GM12878 (cell line): Measurements from ENCODE around the gene RBPJL. TPM values are rescaled to one million over a fixed set of nuclear protein-coding genes. Genes with fewer than 3 reads are reported as not detected.

Experiments
- ATAC-seq: fragments of 200-7000 bp; cut with Tn5 transposase; 3 replicates; pipeline ENCODE4 v1.9.1; 2020; ENCODE audit warnings: mild to moderate bottlenecking, moderate library complexity
- BruUV-seq: library from RNA; stranded (reverse); fragments of 400-500 nt; replicated peaks from 2 replicates; lab custom pipeline; 2021; lab: Mats Ljungman, UMichigan
- CTCF ChIA-PET: fragments of 300-600 bp; sonication (Branson Sonifier 250); formaldehyde crosslinking; extraction: SDS; loops from one replicate; lab custom pipeline; 2021; ENCODE audit warnings: inconsistent platforms; lab: Yijun Ruan, JAX
- POLR2A ChIA-PET: fragments of 350-600 bp; formaldehyde crosslinking; extraction: SDS; loops from one replicate; lab custom pipeline; 2021; ENCODE audit warnings: inconsistent platforms; lab: Charles Lee
- RAD21 ChIA-PET: fragments of 300-600 bp; sonication (Branson Sonifier 250); formaldehyde crosslinking; loops from one replicate; lab custom pipeline; 2023; ENCODE audit warnings: antibody characterized with exemption; ENCODE audit not compliant: unreplicated experiment; lab: Charles Lee
- SMC1A ChIA-PET: fragments of 300-600 bp; sonication (Branson Sonifier 250); formaldehyde crosslinking; loops from one replicate; lab custom pipeline; 2023; ENCODE audit not compliant: unreplicated experiment, uncharacterized antibody; lab: Charles Lee
- DNase-seq: peaks from one replicate; pipeline ENCODE4 v3.0.0-alpha.2; 2011; ENCODE audit warnings: low read depth, low spot score
- FAIRE-seq: peaks from 3 replicates; lab custom pipeline; 2011; peaks lifted over from hg19 to GRCh38; lab: Jason Lieb, UNC
- H2AFZ ChIP-seq: 2 replicates; pipeline ENCODE4 v1.6.0; 2011; ENCODE audit warnings: low read depth, low read length, control low read depth; ENCODE audit not compliant: control insufficient read depth
- H3K27ac ChIP-seq: 2 replicates; pipeline ENCODE4 v1.5.1; 2011; ENCODE audit warnings: control low read depth; ENCODE audit not compliant: control insufficient read depth, insufficient read depth
- H3K27me3 ChIP-seq, 2 experiments: replicated peaks in 1 of 2; 2 replicates each; pipeline versions ENCODE4 v1.6.0 to v1.6.1; 2011; ENCODE audit warnings: low read length in 1 of 2; ENCODE audit not compliant: control insufficient read depth in 2 of 2, insufficient read depth in 2 of 2
- H3K36me3 ChIP-seq, 2 experiments: 2 replicates each; pipeline ENCODE4 v1.5.1; 2011; ENCODE audit warnings: low read length in 1 of 2; ENCODE audit not compliant: control insufficient read depth in 2 of 2, insufficient read depth in 2 of 2
- H3K4me1 ChIP-seq: 2 replicates; pipeline ENCODE4 v1.6.1; 2011; ENCODE audit warnings: mild to moderate bottlenecking, low read length, moderate library complexity, mixed read lengths; ENCODE audit not compliant: control insufficient read depth, insufficient read depth
- H3K4me2 ChIP-seq: 2 replicates; pipeline ENCODE4 v1.6.0; 2011; ENCODE audit warnings: control low read depth; ENCODE audit not compliant: control insufficient read depth, insufficient read depth
- H3K4me3 ChIP-seq: fragments of 200-600 bp; sonication (generic); 2 replicates; pipeline ENCODE4 v1.5.1; 2016
- H3K79me2 ChIP-seq: 2 replicates; pipeline ENCODE4 v1.6.0; 2011; ENCODE audit warnings: low read length; ENCODE audit not compliant: control insufficient read depth, insufficient read depth
- H3K9ac ChIP-seq: 2 replicates; pipeline ENCODE4 v1.8.0; 2011; ENCODE audit warnings: low read length, control low read depth, mixed read lengths; ENCODE audit not compliant: control insufficient read depth, insufficient read depth
- H3K9me3 ChIP-seq: replicated peaks from 3 replicates; pipeline ENCODE4 v1.5.1; 2011; ENCODE audit warnings: mild to moderate bottlenecking, low read length; ENCODE audit not compliant: control insufficient read depth, insufficient read depth
- H4K20me1 ChIP-seq: 2 replicates; pipeline ENCODE4 v1.6.0; 2011; ENCODE audit not compliant: control insufficient read depth, insufficient read depth
- ATF7 ChIP-seq: fragments of 450-650 bp; IDR thresholded peaks from 2 replicates; pipeline ENCODE4 v1.6.1; 2016; ENCODE audit warnings: low read depth, mild to moderate bottlenecking
- EP300 ChIP-seq, 2 experiments: fragments of 150-350 bp in 1 of 2; IDR thresholded peaks; 2 replicates each; pipeline ENCODE4 v1.6.1; 2011 to 2012; ENCODE audit warnings: low read depth in 2 of 2, low read length in 2 of 2, borderline replicate concordance in 1 of 2, improper control_type of control experiment in 1 of 2, inconsistent platforms in 1 of 2; ENCODE audit not compliant: control insufficient read depth in 1 of 2
- IRF4 ChIP-seq: IDR thresholded peaks from 2 replicates; pipeline ENCODE4 v1.6.1; 2011; ENCODE audit warnings: low read depth, low read length
- KDM1A ChIP-seq: fragments of 200-600 bp; sonication (generic); IDR thresholded peaks from 2 replicates; pipeline ENCODE4 v1.6.1; 2016; ENCODE audit warnings: borderline replicate concordance
- RFX5 ChIP-seq: IDR thresholded peaks from 2 replicates; pipeline ENCODE4 v1.6.1; 2011; ENCODE audit warnings: low read depth, low read length, improper control_type of control experiment
- WRNIP1 ChIP-seq: IDR thresholded peaks from 2 replicates; pipeline ENCODE4 v1.6.1; 2011; ENCODE audit warnings: low read depth, low read length, improper control_type of control experiment, borderline replicate concordance
- YY1 ChIP-seq: IDR thresholded peaks from 2 replicates; pipeline ENCODE4 v1.6.1; 2011; ENCODE audit warnings: low read depth, mild to moderate bottlenecking, low read length
- ZNF24 ChIP-seq: fragments of 450-650 bp; IDR thresholded peaks from 2 replicates; pipeline ENCODE4 v1.6.1; 2017; ENCODE audit warnings: antibody characterized with exemption, mild to moderate bottlenecking
- ZNF622 ChIP-seq: fragments of 450-650 bp; IDR thresholded peaks from 2 replicates; pipeline ENCODE4 v1.6.1; 2017; ENCODE audit warnings: mild to moderate bottlenecking, inconsistent platforms
- WGBS: methylation state at CpG from one replicate; pipeline ENCODE4 v1.1.6; 2016; ENCODE audit warnings: low lambda C conversion rate; ENCODE audit not compliant: insufficient replicate concordance, insufficient coverage; ENCODE audit errors: missing lambda C conversion rate; 5-methylcytosine and 5-hydroxymethylcytosine counted together
- in situ Hi-C: fragments of 300-500 bp; cut with MboI; formaldehyde crosslinking; loops from 9 replicates; pipeline ENCODE4 v1.14.3; 2018; ENCODE audit warnings: mixed read lengths
- intact Hi-C: fragments of 100-400 bp; cut with micrococcal nuclease; formaldehyde crosslinking; loops from one replicate; pipeline ENCODE4 v1.14.2; 2022; ENCODE audit not compliant: unreplicated experiment
- polyA plus RNA-seq, 11 experiments: library from polyadenylated mRNA; depleted of rRNA in 4 of 11; unstranded in 6 of 11; stranded (reverse) in 5 of 11; fragments of >200 nt; fragmentation: Nextera tagmentation in 4 of 11; fragmentation: Illumina TruSeq in 1 of 11; extraction: Ambion mirVana in 4 of 11; extraction: Trizol in 1 of 11; gene quantifications; 1 replicate in 1 of 11; 2 replicates in 10 of 11; pipeline versions ENCODE4 v1.2.1 to v1.2.3, GENCODE V29; 2011 to 2016; ENCODE audit warnings: inconsistent platforms in 2 of 11, missing spikeins in 2 of 11, low read depth in 1 of 11
- total RNA-seq, 4 experiments: library from RNA; depleted of rRNA in 3 of 4; stranded (reverse); fragments of >200 nt in 3 of 4; fragmentation: Illumina TruSeq in 1 of 4; extraction: Trizol in 1 of 4; gene quantifications; 2 replicates each; pipeline versions ENCODE4 v1.2.1 to v1.2.3, GENCODE V29; 2013 to 2021
- TF ChIP-seq, protein P1 (sequence below): fragments of 450-650 bp; IDR thresholded peaks from 2 replicates; pipeline ENCODE4 v1.6.1; 2017; ENCODE audit warnings: mild to moderate bottlenecking, moderate library complexity

Gene RBPJL
- total and polyA plus RNA-seq, 10 of the 15 experiments (the other 5 are each of a cell fraction or from before 2014, with no cell fraction given): 0.18 TPM; not detected in 9

- ATAC-seq: peak; percentile 52
- no peak for FAIRE-seq
- Histone ChIP-seq H3K4me1 (peaks cover 6% of the 10 kb centered on the region), H3K79me2 (no peaks in the 10 kb centered on the region), H3K27ac (no peak overlapping the region), H3K4me2 (peak overlapping the region; percentile 81; the same call in 1 of the 2 replicates), H2AFZ (no peak overlapping the region), H3K9me3 (no peaks in the 10 kb centered on the region), H3K4me3 (no peak overlapping the region)
- in situ Hi-C loops: no loop called here
- no TSS peak for BruUV-seq
- SMC1A ChIA-PET: interaction anchor here (0.7 to 1.6 kb wide), 7 partner anchors 9 to 286 kb away, joined by 3 to 6 read pairs (median 4); partner anchors contain the start of gene SYS1
- POLR2A ChIA-PET: interaction anchor here (1.5 to 1.7 kb wide), 2 partner anchors 11 to 22 kb away, joined by 7 to 8 read pairs; no protein-coding TSS in a partner anchor
- TF ChIP-seq YY1: no peak
- TF ChIP-seq ZNF622: no peak
- TF ChIP-seq KDM1A: no peak
- TF ChIP-seq IRF4: no peak
- TF ChIP-seq WRNIP1: no peak
- TF ChIP-seq EP300 (IDR thresholded peaks at IDR 0.05; ENCODE audit: borderline replicate concordance in 1 of 2, control insufficient read depth in 1 of 2, low read depth in 2 of 2, low read length in 2 of 2): no peak
- TF ChIP-seq, protein P1, sequence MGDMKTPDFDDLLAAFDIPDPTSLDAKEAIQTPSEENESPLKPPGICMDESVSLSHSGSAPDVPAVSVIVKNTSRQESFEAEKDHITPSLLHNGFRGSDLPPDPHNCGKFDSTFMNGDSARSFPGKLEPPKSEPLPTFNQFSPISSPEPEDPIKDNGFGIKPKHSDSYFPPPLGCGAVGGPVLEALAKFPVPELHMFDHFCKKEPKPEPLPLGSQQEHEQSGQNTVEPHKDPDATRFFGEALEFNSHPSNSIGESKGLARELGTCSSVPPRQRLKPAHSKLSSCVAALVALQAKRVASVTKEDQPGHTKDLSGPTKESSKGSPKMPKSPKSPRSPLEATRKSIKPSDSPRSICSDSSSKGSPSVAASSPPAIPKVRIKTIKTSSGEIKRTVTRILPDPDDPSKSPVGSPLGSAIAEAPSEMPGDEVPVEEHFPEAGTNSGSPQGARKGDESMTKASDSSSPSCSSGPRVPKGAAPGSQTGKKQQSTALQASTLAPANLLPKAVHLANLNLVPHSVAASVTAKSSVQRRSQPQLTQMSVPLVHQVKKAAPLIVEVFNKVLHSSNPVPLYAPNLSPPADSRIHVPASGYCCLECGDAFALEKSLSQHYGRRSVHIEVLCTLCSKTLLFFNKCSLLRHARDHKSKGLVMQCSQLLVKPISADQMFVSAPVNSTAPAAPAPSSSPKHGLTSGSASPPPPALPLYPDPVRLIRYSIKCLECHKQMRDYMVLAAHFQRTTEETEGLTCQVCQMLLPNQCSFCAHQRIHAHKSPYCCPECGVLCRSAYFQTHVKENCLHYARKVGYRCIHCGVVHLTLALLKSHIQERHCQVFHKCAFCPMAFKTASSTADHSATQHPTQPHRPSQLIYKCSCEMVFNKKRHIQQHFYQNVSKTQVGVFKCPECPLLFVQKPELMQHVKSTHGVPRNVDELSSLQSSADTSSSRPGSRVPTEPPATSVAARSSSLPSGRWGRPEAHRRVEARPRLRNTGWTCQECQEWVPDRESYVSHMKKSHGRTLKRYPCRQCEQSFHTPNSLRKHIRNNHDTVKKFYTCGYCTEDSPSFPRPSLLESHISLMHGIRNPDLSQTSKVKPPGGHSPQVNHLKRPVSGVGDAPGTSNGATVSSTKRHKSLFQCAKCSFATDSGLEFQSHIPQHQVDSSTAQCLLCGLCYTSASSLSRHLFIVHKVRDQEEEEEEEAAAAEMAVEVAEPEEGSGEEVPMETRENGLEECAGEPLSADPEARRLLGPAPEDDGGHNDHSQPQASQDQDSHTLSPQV: no peak
- no peak for TF ChIP-seq ATF7
- no peak for TF ChIP-seq ZNF24
- no peak for TF ChIP-seq RFX5
- TF ChIP-seq, all 136 proteins: peak for 0
- H4K20me1 ChIP-seq: peaks cover 2% of the 10 kb centered on the region; the same call in 1 of the 2 replicates
- ChIA-PET CTCF (interaction anchor here (0.6 to 3.8 kb wide), 11 partner anchors 12 to 622 kb away, joined by 3 to 13 read pairs (median 3); no protein-coding TSS in a partner anchor), RAD21 (interaction anchor here (1.5 kb wide), 1 partner anchor 21 kb away, joined by 5 read pairs; no protein-coding TSS in a partner anchor)
- H3K36me3 ChIP-seq: no peaks in the 10 kb centered on the region
- H3K9ac ChIP-seq: no peak overlapping the region
- 68% methylated on average over 5 of the region's 5 CpGs for WGBS
- 0 out of 4 replicates have a peak, but pooled peaks cover 0 to 6% of the 10 kb centered on the region in 2 experiments for H3K27me3 ChIP-seq
- DNase-seq: no peak
- intact Hi-C loops: no loop called here
Observed at GRCh38 chr20:45346851-45347250, 40.2 kb downstream of the RBPJL start.
